Activated effector memory CD4-positive, alpha-beta T cell treated with anti-CD3 and anti-CD28 coated beads, Interleukin-2, amount 50 U/mL, for 16 hours (primary cell): ENCODE data around the gene TAF9B.
"Not testable (repeated sequence)": the region's sequence is repeated elsewhere in the genome, so short reads cannot be mapped to it uniquely, and the experiment has no call there.

ENCODE experiments used
- DNase-seq: peaks from one replicate; pipeline ENCODE4 v3.0.0-alpha.2; 2020

TAF9B gene

DNA sequence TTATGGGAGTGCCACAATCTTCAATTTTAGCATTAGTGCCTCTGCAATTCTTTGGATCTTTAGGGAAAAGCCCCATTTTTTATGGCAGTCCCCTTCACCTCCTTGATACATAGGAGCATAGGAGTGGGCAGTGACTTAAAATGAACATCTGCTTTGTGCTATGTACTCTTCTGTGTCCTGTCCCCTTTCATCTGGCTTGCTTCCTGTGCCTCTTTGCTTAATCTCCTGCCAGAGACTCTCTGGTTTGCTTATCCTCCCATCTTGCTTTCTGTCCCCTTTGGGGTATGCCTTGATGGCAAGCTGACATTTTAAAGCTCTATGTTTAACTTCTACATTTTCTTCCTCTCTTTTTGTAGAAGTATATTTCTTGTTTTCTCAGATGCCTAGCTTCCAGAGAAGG, 23.1 kb downstream of the TAF9B start:
- DNase-seq = no peak

- DNase-seq = no peak
These were observed 28.1 kb downstream of the TAF9B start for GRCh38 chrX:78111140-78111931.

GRCh38 chrX:78109458-78109857, 30.0 kb downstream of the TAF9B start:
- no peak for DNase-seq

GRCh38 chrX:78106651-78106986, 32.8 kb downstream of the TAF9B start:
- DNase-seq = no peak

GRCh38 chrX:78105944-78106650, 33.4 kb downstream of the TAF9B start:
- DNase-seq = peak; percentile 69

GRCh38 chrX:78104447-78105176, 34.8 kb downstream of the TAF9B start:
- peak; percentile 74 for DNase-seq

- DNase-seq = peak; percentile 97
These were observed 35.6 kb downstream of the TAF9B start, which contains the start of gene PGK1 for GRCh38 chrX:78103623-78104446. Gene PGK1, plus strand, starts transcription at chrX:78104248. Its CDS starts 93 bp downstream, at chrX:78104341.

GRCh38 chrX:78103001-78103622, 36.3 kb downstream of the TAF9B start:
- DNase-seq = no peak

DNA sequence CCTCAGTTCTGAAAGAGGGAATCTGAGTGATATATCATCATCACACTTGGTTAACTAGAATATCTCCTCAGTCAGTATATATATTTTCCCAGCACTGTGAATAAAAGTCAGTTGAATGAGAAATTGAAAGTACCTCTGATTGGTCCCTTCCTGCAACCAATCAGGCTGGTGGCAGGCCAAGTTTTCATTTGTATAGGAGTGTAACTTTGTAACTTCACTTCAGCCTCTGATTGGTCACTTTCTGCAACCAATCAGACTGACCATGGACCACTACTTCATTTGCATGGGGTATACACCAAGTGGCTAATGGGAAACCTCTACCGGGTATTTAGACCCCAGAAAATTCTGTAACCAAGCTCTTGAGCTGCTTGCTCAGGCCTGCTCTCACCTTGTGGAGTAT, 37.4 kb downstream of the TAF9B start:
- no peak for DNase-seq

DNA sequence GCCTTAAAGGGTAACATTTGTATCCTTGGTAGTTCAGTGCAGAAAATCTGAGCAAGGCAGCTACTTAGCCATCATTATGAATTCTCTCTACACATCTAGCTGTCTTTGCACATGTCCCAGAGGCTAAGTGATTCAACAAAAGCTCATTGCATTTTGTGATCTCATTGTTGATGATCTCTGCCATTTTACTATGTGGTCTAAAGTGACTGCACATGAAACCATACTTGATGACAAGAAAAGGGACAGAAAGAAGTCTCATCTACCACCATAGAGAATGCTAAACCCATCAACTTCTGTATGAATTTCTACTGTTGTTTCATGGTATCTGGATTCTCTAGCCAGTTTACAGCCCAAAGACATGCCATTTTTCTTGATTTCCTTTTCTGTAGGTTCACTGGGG, 41.3 kb downstream of the TAF9B start:
- DNase-seq = no peak

DNA sequence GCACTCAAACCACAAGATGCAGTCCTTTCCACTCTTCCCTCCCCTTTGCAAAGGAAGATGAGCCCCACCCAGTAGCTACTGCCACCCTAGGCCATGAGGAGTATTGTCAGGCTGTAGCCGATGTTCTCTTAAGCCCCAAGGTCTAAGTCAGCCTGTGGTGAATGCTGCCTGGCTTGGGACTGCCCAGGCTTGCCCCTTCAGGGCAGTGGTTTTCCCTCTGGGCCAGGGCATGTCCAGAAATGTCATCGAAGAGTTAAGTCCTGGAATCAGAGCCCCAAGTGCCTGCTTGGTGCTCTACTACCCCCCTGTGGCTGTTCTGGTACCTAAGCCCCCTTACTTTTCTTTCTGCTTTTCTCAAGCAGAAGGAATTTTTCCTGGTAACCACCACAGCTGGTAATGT, 47.2 kb downstream of the TAF9B start:
- DNase-seq = no peak

DNA sequence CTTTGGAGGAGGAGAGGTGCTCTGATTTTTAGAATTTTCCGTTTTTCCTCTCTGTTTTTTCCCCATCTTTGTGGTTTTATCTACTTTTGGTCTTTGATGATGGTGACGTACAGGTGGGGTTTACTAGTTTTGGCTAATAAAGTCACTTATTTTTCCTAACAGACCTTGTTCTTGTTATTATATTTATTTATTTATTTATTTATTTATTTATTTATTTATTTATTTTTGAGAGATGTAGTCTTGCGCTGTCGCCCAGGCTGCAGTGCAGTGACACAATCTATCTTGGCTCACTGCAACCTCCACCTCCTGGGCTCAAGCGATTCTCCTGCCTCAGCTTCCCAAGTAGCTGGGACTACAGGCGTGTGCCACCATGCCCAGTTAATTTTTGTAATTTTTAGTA, 58.0 kb downstream of the TAF9B start:
- not testable (repeated sequence) for DNase-seq
